Left ventricle myocardium inferior (tissue), 1 donor: Measurements from ENCODE around the gene SUPT6H. TPM values are rescaled to one million over a fixed set of nuclear protein-coding genes. Genes with fewer than 3 reads are reported as not detected.
"Not testable (repeated sequence)": the region's sequence is repeated elsewhere in the genome, so short reads cannot be mapped to it uniquely, and the experiment has no call there.

Source experiments
- DNase-seq: peaks from one replicate; pipeline ENCODE4 v3.0.0-alpha.2; 2020
- H3K27ac ChIP-seq: fragments of 200-600 bp; replicated peaks from 2 replicates; pipeline ENCODE4 v1.8.0; 2021
- H3K27me3 ChIP-seq: fragments of 200-600 bp; 2 replicates; pipeline ENCODE4 v1.8.0; 2021; ENCODE audit warnings: low read depth
- H3K36me3 ChIP-seq: fragments of 200-600 bp; 2 replicates; pipeline ENCODE4 v1.8.0; 2021
- H3K4me1 ChIP-seq: fragments of 200-600 bp; 2 replicates; pipeline ENCODE4 v1.8.0; 2021
- H3K4me3 ChIP-seq: fragments of 200-600 bp; 2 replicates; pipeline ENCODE4 v1.8.0; 2021; ENCODE audit warnings: mild to moderate bottlenecking, moderate library complexity
- H3K9me3 ChIP-seq: fragments of 200-600 bp; replicated peaks from 2 replicates; pipeline ENCODE4 v1.8.0; 2021
- intact Hi-C: fragments of 100-400 bp; cut with micrococcal nuclease; formaldehyde crosslinking; loops from one replicate; pipeline ENCODE4 v1.11.0; 2022
- total RNA-seq: library from RNA; stranded (reverse); fragmentation: NEBNext Ultra II Directional; extraction: Animal tissue kit (Norgen Biotek cat#: 25700); gene quantifications from one replicate; pipeline ENCODE4 v1.2.1, GENCODE V29; 2021
- TF ChIP-seq, protein P1 (sequence below): fragments of 200-600 bp; IDR thresholded peaks from 2 replicates; pipeline ENCODE4 v1.8.0; 2021; ENCODE audit warnings: antibody characterized with exemption, mild to moderate bottlenecking, borderline replicate concordance
- donor health status: DM: no; HTN: yes; CAD: no; lungs with severe emphysema.

SUPT6H gene
- total RNA-seq, 1 donor from 2014 or later = 44.8 TPM

DNA sequence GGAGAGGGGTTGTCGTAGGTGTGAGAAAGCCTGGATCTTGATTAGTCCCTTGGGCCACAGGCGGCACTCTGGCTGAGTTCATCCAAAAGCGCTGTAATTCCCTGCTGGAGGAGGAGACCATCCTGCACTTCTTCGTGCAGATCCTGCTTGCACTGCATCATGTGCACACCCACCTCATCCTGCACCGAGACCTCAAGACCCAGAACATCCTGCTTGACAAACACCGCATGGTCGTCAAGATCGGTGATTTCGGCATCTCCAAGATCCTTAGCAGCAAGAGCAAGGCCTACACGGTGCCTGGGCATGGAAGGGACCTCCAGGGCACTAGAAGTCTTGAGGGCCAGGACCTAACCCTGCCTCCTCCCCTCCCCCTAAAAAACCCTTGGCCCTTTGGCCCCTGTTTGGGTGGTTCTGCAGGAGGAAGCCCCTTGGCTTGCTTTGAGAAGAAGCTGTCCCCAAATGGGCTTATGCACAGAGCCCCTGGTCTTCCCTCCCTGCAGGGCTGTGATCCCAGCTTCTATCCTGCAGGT, 72.8 kb downstream of the SUPT6H start:
- H3K27me3 ChIP-seq = no peaks in the 10 kb centered on the region
- no peaks in the 10 kb centered on the region for H3K9me3 ChIP-seq
- no peak overlapping the region for H3K4me3 ChIP-seq
- intact Hi-C loops = no loop called here
- no peak overlapping the region for H3K27ac ChIP-seq
- TF ChIP-seq, protein P1, sequence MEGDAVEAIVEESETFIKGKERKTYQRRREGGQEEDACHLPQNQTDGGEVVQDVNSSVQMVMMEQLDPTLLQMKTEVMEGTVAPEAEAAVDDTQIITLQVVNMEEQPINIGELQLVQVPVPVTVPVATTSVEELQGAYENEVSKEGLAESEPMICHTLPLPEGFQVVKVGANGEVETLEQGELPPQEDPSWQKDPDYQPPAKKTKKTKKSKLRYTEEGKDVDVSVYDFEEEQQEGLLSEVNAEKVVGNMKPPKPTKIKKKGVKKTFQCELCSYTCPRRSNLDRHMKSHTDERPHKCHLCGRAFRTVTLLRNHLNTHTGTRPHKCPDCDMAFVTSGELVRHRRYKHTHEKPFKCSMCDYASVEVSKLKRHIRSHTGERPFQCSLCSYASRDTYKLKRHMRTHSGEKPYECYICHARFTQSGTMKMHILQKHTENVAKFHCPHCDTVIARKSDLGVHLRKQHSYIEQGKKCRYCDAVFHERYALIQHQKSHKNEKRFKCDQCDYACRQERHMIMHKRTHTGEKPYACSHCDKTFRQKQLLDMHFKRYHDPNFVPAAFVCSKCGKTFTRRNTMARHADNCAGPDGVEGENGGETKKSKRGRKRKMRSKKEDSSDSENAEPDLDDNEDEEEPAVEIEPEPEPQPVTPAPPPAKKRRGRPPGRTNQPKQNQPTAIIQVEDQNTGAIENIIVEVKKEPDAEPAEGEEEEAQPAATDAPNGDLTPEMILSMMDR = no peak
- no peak for DNase-seq
- no peaks in the 10 kb centered on the region for H3K36me3 ChIP-seq
- no peaks in the 10 kb centered on the region for H3K4me1 ChIP-seq

DNA sequence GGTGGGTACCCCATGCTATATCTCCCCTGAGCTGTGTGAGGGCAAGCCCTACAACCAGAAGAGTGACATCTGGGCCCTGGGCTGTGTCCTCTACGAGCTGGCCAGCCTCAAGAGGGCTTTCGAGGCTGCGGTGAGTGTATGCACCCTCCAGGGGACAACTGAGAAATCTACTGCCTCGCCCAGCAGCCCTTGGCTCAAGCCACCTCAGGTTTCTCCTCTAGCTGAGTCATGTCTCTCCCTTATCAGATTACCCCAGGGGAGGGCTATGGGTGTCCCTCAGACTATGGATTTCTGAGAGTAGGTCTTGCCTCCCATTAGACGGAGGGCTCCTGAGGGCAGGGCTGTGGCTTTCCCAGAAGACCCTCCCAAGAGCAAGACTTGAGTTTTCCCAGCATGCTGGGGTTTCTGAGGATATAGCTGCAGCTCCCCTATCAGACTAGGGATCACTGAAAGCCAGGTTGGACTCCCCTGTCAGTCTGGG, 73.3 kb downstream of the SUPT6H start:
- no peaks in the 10 kb centered on the region for H3K4me1 ChIP-seq
- H3K27me3 ChIP-seq = no peaks in the 10 kb centered on the region
- DNase-seq = no peak
- no peaks in the 10 kb centered on the region for H3K36me3 ChIP-seq
- H3K9me3 ChIP-seq = no peaks in the 10 kb centered on the region
- intact Hi-C loops = no loop called here
- H3K27ac ChIP-seq = no peak overlapping the region
- H3K4me3 ChIP-seq = no peak overlapping the region
- TF ChIP-seq, protein P1 = no peak

DNA sequence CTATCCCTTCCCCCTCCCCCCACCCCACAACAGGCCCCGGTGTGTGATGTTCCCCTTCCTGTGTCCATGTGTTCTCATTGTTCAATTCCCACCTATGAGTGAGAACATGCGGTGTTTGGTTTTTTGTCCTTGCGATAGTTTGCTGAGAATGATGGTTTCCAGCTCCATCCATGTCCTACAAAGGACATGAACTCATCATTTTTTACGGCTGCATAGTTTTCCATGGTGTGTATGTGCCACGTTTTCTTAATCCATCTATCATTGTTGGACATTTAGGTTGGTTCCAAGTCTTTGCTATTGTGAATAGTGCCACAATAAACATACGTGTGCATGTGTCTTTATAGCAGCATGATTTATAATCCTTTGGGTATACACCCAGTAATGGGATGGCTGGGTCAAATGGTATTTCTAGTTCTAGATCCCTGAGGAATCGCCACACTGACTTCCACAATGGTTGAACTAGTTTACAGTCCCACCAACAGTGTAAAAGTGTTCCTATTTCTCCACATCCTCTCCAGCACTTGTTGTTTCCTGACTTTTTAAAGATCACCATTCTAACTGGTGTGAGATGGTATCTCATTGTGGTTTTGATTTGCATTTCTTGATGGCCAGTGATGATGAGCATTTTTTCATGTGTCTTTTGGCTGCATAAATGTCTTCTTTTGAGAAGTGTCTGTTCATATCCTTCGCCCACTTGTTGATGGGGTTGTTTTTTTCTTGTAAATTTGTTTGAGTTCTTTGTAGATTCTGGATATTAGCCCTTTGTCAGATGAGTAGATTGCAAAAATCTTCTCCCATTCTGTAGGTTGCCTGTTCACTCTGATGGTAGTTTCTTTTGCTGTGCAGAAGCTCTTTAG, 74.1 kb downstream of the SUPT6H start:
- intact Hi-C loops, H3K27ac ChIP-seq, H3K4me3 ChIP-seq, H3K27me3 ChIP-seq, H3K4me1 ChIP-seq, DNase-seq, H3K36me3 ChIP-seq, H3K9me3 ChIP-seq: not testable (repeated sequence)

DNA sequence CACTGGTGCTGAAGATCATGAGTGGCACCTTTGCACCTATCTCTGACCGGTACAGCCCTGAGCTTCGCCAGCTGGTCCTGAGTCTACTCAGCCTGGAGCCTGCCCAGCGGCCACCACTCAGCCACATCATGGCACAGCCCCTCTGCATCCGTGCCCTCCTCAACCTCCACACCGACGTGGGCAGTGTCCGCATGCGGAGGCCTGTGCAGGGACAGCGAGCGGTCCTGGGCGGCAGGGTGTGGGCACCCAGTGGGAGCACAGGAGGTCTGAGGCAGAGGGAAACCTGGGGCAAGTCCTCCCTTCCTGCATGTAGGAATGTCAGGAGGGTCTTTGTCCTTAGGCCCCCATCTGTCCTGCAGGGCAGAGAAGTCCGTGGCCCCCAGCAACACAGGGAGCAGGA, 75.3 kb downstream of the SUPT6H start:
- TF ChIP-seq, protein P1 = no peak
- intact Hi-C loops = no loop called here
- H3K4me3 ChIP-seq = no peak overlapping the region
- no peak for DNase-seq
- no peaks in the 10 kb centered on the region for H3K4me1 ChIP-seq
- H3K27me3 ChIP-seq = no peaks in the 10 kb centered on the region
- no peaks in the 10 kb centered on the region for H3K36me3 ChIP-seq
- H3K9me3 ChIP-seq = no peaks in the 10 kb centered on the region
- no peak overlapping the region for H3K27ac ChIP-seq

DNA sequence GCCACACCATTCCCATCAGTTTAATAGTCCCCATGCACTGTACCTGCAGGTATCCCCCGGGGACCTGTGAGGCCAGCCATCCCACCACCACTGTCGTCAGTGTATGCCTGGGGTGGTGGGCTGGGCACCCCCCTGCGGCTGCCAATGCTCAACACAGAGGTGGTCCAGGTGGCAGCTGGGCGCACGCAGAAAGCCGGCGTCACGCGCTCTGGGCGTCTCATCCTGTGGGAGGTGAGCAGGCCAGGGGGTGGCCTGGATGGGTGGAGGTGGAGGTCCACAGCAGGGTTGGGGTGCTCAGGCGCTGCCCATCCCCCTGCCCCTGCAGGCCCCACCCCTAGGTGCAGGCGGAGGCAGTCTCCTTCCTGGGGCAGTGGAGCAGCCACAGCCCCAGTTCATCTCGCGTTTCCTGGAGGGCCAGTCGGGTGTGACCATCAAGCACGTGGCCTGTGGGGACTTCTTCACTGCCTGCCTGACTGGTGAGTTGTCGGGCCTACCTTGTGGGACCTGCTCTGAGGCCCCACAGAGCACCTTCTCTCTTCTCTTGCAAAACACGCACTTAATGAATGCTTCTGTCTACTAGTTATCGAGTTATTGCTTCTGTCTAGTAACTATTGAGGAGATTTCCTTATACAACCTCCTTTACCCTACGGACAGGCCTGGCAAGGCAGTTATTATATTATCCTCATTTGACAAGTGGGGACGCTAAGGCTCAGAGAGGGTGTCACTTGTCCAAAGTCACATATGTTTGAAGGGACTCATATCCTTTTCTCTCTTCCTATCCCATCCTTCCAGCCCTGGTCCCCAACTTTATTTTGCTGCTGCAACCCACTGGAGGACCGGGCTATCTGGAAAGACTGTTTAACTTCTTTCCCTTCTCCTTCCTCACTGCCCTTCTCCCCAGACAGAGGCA, 76.0 kb downstream of the SUPT6H start:
- Histone ChIP-seq H3K4me1 (peaks cover 4% of the 10 kb centered on the region), H3K4me3 (no peak overlapping the region), H3K27me3 (no peaks in the 10 kb centered on the region), H3K36me3 (no peaks in the 10 kb centered on the region), H3K9me3 (no peaks in the 10 kb centered on the region), H3K27ac (no peak overlapping the region)
- no peak for DNase-seq
- intact Hi-C loops = no loop called here
- TF ChIP-seq, protein P1 = no peak
